ENCODE results near the gene NAIF1.
"Not testable (repeated sequence)": the region's sequence is repeated elsewhere in the genome, so short reads cannot be mapped to it uniquely, and the experiment has no call there.

NAIF1 gene

DNA sequence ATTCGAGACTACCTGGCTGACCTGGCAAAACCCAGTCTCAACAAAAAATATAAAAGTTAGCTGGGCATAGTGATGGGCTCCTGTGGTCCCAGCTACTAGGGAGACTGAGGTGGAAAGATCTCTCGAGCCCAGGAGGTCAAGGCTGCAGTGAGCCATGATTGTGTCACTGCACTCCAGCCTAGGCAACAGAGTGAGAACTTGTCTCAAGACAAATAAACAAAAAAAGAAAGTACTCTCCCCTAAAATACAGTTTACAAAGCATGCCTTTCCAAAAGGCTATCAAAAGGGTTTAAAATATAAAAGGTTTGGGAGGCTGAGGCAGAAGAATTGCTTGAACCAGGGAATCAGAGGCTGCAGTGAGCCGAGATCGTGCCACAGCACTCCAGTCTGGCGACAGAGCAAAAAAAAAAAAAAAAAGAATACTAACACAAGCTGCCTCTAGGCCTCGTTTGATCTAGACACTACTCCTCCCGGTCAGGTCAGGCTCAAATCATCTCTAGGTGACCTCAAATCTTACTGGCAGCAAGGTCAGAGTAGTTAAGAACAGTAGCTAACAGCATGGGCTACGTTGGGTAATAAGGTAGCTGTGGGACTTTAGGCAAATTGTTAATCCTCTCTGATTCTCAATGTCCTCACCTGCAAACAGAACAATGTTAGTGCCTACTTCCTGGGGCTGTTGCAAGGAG is 9.3 kb downstream of the NAIF1 start:
- no peak for DNase-seq

DNA sequence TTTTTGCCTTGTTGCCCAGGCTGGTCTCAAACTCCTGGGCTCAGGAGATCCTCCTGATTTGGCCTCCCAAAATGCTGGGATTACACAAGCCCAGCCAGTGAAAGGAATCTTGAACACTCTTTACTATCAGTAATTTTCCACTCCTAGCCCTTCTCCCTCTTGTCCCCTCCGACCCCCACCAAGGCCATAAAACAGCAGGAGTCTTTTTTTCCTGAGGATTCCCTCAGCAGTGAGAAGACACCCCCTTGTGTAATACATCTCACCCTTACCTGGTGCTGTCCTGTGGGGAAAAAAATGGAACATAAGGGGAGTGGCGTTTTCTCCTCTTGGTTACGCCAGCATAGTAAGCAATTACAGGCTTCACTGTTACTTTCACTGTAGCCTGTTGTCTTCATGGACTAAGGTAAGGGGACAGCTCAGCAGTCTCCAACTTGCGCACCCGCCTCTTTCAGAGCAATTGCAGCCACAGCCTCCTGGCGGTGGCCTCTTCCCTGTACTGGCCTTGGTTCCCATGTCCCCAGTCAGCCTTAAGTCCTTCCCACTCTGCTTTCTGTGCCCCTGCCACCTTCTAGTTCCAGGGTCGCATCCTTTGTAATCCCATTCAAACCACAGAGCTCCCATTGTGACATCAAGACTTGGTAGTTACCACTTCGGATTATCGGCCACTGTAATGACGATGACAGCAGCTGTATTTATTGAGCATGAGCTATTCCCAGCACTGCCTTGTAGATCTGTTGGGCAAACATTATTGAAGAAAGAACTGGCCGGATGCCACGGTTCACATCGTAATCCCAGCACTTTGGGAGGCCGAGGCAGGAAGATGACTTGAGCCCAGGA is 10.0 kb downstream of the NAIF1 start:
- DNase-seq = peak; percentile 61

DNA sequence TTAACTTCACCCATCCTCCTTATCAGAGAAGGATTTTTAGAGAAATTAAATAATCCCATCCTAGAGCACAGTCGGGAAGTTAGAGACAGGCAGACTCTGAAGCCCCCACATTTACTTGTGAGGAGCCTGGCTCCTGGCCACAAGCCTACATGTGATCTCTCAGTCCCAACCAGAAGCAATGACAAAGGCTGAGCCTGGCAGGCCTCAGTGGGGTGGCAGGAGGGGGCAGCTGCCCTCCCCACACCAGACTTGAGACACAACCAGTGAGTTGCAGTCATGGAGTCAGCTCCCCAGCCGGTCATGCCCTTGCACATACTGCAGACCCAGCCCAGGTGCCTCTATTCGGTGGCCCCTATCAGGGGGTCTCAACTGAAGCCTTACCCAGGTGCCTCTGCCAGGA is 11.0 kb downstream of the NAIF1 start:
- DNase-seq = no peak

DNA sequence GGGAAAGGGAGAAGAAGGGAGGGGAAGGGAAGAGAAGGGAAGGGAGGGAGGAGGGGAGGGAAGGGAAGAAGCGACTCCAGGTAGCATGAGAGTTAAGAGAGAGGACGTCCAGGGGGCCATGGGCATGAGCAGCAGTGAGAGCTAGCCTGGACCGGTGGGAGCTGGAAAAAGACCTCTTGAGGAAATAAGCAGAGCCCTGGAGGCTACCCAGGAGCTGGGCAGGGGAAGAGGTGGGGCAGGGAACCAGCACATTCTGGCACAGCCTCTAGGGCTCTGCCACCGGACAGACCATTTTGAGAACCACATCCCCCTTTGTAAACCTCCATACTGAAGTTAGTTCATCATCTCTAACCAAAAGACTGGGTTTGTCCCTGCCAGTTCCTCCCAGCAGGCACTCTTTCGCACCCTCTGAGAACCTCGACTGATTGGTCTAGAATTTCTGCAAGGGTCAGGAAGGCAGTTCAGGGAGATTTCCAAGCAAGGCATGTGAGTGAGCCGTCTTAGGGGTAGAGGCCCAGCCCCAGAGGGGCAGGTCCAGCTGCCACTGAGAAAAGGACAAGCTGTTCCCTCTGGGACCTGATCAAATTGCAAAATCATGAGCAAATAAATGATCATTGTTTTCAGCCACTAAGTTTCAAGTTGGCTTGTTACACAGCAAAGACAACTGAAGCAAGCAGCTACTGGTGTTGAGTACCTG is 11.6 kb downstream of the NAIF1 start:
- peak; percentile 48 for DNase-seq

- DNase-seq = no peak
Measured at GRCh38 chr9:128054087-128054486, 13.0 kb downstream of the NAIF1 start.

- DNase-seq = no peak
Measured at GRCh38 chr9:128053560-128053959, 13.6 kb downstream of the NAIF1 start.

DNA sequence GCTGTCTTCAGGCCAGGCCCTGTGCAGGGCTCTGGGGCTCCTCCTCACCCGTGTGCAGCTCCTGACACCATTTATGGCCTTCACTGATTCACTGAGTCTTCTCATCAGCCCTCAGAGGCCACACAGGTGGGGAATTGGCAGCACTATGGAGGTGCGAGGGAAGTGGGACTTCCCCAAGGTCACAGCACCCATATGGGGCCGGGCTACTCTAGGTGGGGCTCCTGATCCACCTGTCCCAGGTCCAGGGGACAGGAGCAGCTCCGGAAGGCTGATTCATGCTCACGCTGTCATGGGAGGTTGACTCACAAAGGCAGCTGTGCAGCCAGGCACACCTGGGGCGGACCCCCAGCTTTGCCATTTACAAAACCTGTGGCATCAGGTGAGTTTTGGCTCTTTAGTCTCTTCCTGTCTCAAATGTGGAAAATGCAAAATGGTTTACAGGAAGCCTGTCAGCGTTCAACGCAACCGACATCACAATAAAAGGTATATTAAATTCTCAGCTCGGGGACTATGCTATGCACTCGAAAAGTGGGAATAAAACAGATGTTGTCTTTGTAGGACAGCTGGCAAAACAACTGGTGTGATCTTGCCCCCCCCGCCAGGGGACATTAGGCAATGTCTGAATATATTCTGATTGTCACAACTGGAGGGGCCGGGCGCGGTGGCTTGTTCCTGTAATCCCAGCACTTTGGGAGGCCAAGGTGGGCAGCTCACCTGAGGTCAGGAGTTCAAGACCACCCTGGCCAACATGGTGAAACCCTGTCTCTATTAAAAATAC is 15.0 kb downstream of the NAIF1 start:
- no peak for DNase-seq

- no peak for DNase-seq
Measured at GRCh38 chr9:128049843-128050242, 17.3 kb downstream of the NAIF1 start.

GRCh38 chr9:128048663-128049062 is 18.5 kb downstream of the NAIF1 start:
- no peak for DNase-seq

DNA sequence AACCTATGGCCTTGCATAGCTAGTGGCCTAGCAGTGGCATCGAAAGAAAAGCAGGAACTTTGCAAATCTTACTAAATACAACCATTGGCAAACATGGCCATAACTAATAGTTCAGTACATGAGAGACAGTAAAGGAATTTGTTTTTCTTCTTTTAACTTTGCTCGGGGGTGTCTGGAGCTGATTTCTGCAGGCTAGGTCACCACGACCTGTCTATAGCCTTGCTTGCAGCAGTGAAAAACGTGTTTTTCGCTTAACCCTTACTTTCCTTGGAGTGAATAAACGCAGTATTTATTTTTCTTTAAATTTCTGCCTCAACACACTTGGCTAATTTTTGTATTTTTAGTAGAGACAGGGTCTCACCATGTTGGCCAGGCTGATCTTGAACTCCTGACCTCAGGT is 19.9 kb downstream of the NAIF1 start:
- no peak for DNase-seq

DNA sequence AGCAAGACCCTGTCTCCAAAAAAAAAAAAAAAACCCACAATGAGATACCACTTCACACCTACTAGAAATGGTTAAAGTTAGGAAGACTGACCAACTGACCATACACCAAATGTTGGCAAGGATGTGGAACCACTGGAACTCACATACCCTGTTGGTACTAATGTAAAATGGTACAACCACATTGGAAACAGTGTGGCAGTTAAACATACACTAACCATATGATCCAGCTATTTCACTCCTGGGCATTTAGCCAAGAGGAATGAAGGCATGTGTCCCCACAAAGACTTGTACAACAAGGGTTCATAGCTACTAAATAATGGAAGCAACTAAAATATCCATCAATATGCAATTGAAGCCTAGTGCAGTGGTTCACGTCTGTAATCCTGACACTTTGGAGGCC is 21.3 kb downstream of the NAIF1 start:
- no peak for DNase-seq

GRCh38 chr9:128045409-128045808 is 21.7 kb downstream of the NAIF1 start:
- DNase-seq = not testable (repeated sequence)

- DNase-seq = no peak
Measured at GRCh38 chr9:128043467-128043868, 23.7 kb downstream of the NAIF1 start.

- no peak for DNase-seq
Measured at GRCh38 chr9:128042043-128042442, 25.1 kb downstream of the NAIF1 start.

GRCh38 chr9:128040783-128041182 is 26.3 kb downstream of the NAIF1 start:
- DNase-seq = not testable (repeated sequence)

DNA sequence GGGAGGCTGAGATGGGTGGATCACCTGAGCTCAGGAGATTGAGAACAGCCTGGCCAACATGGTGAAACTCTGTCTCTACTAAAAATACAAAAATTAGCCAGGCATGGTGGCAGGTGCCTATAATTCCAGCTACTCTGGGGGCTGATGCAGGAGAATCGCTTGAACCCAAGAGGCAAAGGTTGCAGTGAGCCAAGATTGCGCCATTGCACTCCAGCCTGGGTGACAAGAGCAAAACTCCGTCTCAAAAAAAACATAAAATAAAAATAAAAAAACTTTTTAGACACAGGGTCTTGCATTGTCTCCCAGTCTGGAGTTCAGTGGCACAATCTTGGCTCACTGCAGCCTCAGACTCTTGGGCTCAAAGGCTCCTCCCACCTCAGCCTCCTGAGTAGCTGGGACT is 30.6 kb downstream of the NAIF1 start:
- not testable (repeated sequence) for DNase-seq

GRCh38 chr9:128034821-128035652 is 32.1 kb downstream of the NAIF1 start:
- DNase-seq = peak; percentile 95

DNA sequence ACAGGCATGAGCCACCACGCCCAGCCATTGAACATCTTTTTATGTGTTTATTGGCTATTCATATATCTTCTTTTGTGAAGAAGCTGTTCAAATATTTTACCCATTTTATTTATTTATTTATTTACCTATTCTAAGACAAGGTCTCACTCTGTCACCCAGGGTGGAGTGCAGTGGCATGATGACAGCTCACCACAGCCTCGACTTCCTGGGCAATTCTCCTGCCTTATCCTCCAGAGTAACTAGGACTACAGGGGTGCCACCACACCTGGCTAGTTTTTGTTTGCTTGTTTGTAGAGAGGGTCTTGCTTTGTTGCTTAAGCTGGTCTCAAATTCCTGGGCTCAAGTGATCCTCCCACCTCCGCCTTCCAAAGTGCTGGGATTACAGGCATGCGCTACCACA is 33.5 kb downstream of the NAIF1 start:
- DNase-seq = no peak

GRCh38 chr9:128027705-128028104 is 39.4 kb downstream of the NAIF1 start:
- no peak for DNase-seq

GRCh38 chr9:128026773-128027541 is 40.2 kb downstream of the NAIF1 start:
- no peak for DNase-seq

- no peak for DNase-seq
Measured at GRCh38 chr9:128026255-128026772, 40.8 kb downstream of the NAIF1 start.

Data from NCI-H2029 treated with DMSO at 0.1 percent for 48 hours (cell line).